Tibial nerve (tissue), 4 donors: ENCODE data around the gene TRAPPC3L. TPM values are rescaled to one million over a fixed set of nuclear protein-coding genes. Genes with fewer than 3 reads are reported as not detected.

ENCODE experiments used
- DNase-seq, 2 donors: peaks; one replicate each; pipeline ENCODE4 v3.0.0-alpha.2; 2019; ENCODE audit warnings: low spot score in 2 of 2
- H3K27ac ChIP-seq, 4 donors: fragments of 200-600 bp; sonication (generic) in 3 of 4; one replicate each; pipeline ENCODE4 v1.5.1; 2017 to 2019; ENCODE audit warnings: mild to moderate bottlenecking in 1 of 4
- H3K27me3 ChIP-seq, 2 donors: fragments of 200-600 bp; sonication (generic) in 1 of 2; one replicate each; pipeline versions ENCODE4 v1.5.1 to v1.6.0; 2017 to 2019
- H3K36me3 ChIP-seq, 3 donors: fragments of 200-600 bp; sonication (generic); one replicate each; pipeline ENCODE4 v1.5.1; 2018 to 2019
- H3K4me1 ChIP-seq, 4 donors: fragments of 200-600 bp; sonication (generic) in 3 of 4; one replicate each; pipeline ENCODE4 v1.5.1; 2017 to 2019
- H3K4me3 ChIP-seq, 4 donors: fragments of 200-600 bp; sonication (generic) in 3 of 4; one replicate each; pipeline ENCODE4 v1.5.1; 2017 to 2019; ENCODE audit warnings: mild to moderate bottlenecking in 1 of 4, moderate library complexity in 1 of 4
- H3K9me3 ChIP-seq, 4 donors: fragments of 200-600 bp; sonication (generic) in 3 of 4; one replicate each; pipeline ENCODE4 v1.5.1; 2017 to 2019
- EP300 ChIP-seq, 2 donors: sonication (generic); formaldehyde crosslinking; IDR thresholded peaks; one replicate each; pipeline ENCODE4 v1.6.1; 2017; ENCODE audit warnings: antibody characterized with exemption in 2 of 2, mild to moderate bottlenecking in 1 of 2
- POLR2A ChIP-seq, 2 donors: fragments of 450-650 bp; IDR thresholded peaks; one replicate each; pipeline ENCODE4 v1.6.1; 2017; ENCODE audit warnings: antibody characterized with exemption in 2 of 2, mild to moderate bottlenecking in 2 of 2, moderate library complexity in 2 of 2
- WGBS, 2 donors: methylation state at CpG; one replicate each; pipeline ENCODE4 v1.1.5; 2018; 5-methylcytosine and 5-hydroxymethylcytosine counted together
- total RNA-seq, 4 donors: library from RNA; depleted of rRNA; stranded (reverse); fragments of >200 nt; gene quantifications; one replicate each; pipeline ENCODE4 v1.1.0, GENCODE V29; 2016
- TF ChIP-seq, protein P1 (sequence below), 5 experiments: fragments of 200-600 bp in 3 of 5; fragments of 450-650 bp in 2 of 5; sonication (generic) in 3 of 5; IDR thresholded peaks; one replicate each; pipeline ENCODE4 v1.5.1; 2016 to 2019; ENCODE audit warnings: antibody characterized with exemption in 5 of 5, mild to moderate bottlenecking in 3 of 5, moderate library complexity in 2 of 5

The TRAPPC3L gene
- total RNA-seq, 4 donors from 2014 or later, result 0.21 TPM; not detected in 3

GRCh38 chr6:116456927-116457326 is 88.6 kb downstream of the TRAPPC3L start:
- H3K4me1 ChIP-seq, result peaks cover 0 to 7% (median under 1%) of the 10 kb centered on the region in 4 donors
- TF ChIP-seq EP300 (IDR thresholded peaks at IDR 0.05) (no peak), POLR2A (IDR thresholded peaks at IDR 0.05) (no peak)
- TF ChIP-seq, protein P1, sequence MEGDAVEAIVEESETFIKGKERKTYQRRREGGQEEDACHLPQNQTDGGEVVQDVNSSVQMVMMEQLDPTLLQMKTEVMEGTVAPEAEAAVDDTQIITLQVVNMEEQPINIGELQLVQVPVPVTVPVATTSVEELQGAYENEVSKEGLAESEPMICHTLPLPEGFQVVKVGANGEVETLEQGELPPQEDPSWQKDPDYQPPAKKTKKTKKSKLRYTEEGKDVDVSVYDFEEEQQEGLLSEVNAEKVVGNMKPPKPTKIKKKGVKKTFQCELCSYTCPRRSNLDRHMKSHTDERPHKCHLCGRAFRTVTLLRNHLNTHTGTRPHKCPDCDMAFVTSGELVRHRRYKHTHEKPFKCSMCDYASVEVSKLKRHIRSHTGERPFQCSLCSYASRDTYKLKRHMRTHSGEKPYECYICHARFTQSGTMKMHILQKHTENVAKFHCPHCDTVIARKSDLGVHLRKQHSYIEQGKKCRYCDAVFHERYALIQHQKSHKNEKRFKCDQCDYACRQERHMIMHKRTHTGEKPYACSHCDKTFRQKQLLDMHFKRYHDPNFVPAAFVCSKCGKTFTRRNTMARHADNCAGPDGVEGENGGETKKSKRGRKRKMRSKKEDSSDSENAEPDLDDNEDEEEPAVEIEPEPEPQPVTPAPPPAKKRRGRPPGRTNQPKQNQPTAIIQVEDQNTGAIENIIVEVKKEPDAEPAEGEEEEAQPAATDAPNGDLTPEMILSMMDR (IDR thresholded peaks at IDR 0.05), result no peak
- no peak overlapping the region for H3K27ac ChIP-seq
- no peak overlapping the region for H3K4me3 ChIP-seq
- H3K9me3 ChIP-seq, result no peaks in the 10 kb centered on the region
- 74 to 84% methylated on average over 2 of the region's 2 CpGs for WGBS, 2 donors
- no peak for DNase-seq
- H3K36me3 ChIP-seq, result no peaks in the 10 kb centered on the region
- no peaks in the 10 kb centered on the region for H3K27me3 ChIP-seq

DNA sequence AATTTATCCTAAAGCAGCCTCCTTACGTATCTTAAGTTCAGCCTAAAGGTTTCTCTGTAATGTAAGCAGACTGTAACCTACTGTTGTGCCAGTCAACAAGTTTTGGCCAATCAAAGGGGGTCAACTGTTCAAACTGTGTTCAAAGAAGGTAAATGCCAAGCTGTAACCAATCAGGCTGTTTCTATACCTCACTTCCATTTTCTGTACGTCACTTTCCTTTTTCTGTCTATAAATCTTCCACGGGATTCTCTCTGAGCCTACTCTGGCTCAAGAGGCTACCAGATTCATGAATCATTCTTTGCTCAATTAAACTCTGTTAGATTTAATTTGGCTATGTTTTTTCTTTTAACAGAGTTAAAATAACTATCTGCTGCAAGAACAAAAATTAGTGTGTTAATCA is 89.4 kb downstream of the TRAPPC3L start:
- DNase-seq, result no peak
- Histone ChIP-seq H3K9me3 (no peaks in the 10 kb centered on the region), H3K4me3 (no peak overlapping the region), H3K27ac (no peak overlapping the region), H3K27me3 (no peaks in the 10 kb centered on the region), H3K4me1 (no peaks in the 10 kb centered on the region), H3K36me3 (no peaks in the 10 kb centered on the region)
- TF ChIP-seq, protein P1 (IDR thresholded peaks at IDR 0.05), result no peak
- TF ChIP-seq POLR2A (IDR thresholded peaks at IDR 0.05) (no peak), EP300 (IDR thresholded peaks at IDR 0.05) (no peak)
- 89 to 91% methylated on average over 3 of the region's 3 CpGs for WGBS, 2 donors

DNA sequence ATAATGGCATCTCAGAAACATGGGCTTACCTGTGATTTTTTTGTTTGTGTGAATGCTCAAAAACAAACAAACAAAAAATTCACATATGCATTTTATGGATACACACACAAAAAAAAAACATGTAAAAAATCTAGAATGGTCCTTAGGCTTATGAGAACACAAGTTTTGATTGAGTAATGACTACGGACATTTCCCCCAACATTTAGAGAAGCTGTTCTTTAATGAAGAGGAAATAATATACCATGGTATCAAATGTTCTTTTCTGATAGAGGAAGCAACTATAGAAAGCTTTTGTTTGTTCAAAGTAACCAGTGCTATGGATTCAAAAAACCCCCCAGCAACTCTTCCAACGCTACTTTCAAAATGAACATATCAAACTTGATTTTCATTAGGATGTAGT is 93.0 kb downstream of the TRAPPC3L start:
- 80 to 87% methylated on average over 2 of the region's 2 CpGs for WGBS, 2 donors
- Histone ChIP-seq H3K27me3 (no peaks in the 10 kb centered on the region), H3K27ac (no peak overlapping the region), H3K4me3 (no peak overlapping the region), H3K36me3 (no peaks in the 10 kb centered on the region), H3K4me1 (peaks cover 0 to 7% (median 0%) of the 10 kb centered on the region in 4 donors), H3K9me3 (no peaks in the 10 kb centered on the region)
- DNase-seq, result no peak
- TF ChIP-seq EP300 (IDR thresholded peaks at IDR 0.05), result no peak
- TF ChIP-seq, protein P1 (IDR thresholded peaks at IDR 0.05), result no peak
- no peak for TF ChIP-seq POLR2A (IDR thresholded peaks at IDR 0.05)

DNA sequence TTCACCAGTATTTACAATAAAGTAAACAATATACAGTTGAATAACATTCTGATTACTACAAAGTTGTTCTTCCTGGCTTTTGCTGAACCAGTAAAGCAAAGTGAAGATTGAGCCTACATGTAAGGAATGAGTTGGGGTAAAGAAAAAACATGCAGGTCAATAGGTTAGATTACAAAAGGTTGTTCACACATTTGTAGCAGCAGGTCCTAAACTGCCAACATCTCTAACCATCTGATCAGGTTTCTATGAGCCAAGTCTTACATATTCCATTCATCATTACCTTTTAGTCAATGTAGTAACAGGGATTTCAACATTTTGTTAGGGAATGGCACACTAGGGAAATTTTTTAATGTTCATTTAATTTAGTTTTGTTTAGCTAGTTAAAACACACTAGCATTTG is 93.6 kb downstream of the TRAPPC3L start:
- TF ChIP-seq EP300 (IDR thresholded peaks at IDR 0.05) (no peak), POLR2A (IDR thresholded peaks at IDR 0.05) (no peak)
- TF ChIP-seq, protein P1 (IDR thresholded peaks at IDR 0.05), result no peak
- no peak overlapping the region for H3K27ac ChIP-seq
- H3K36me3 ChIP-seq, result no peaks in the 10 kb centered on the region
- DNase-seq, result no peak
- no peaks in the 10 kb centered on the region for H3K9me3 ChIP-seq
- peaks cover 0 to 13% (median 2%) of the 10 kb centered on the region in 4 donors for H3K4me1 ChIP-seq
- H3K27me3 ChIP-seq, result no peaks in the 10 kb centered on the region
- no peak overlapping the region for H3K4me3 ChIP-seq

GRCh38 chr6:116450769-116451740 is 94.4 kb downstream of the TRAPPC3L start:
- Histone ChIP-seq H3K9me3 (no peaks in the 10 kb centered on the region), H3K36me3 (no peaks in the 10 kb centered on the region)
- WGBS, 2 donors, result 80 to 86% methylated on average over 9 of the region's 9 CpGs

More at GRCh38 chr6:116450769-116451740, 94.4 kb downstream of the TRAPPC3L start:
- Histone ChIP-seq H3K4me3 (no peak overlapping the region), H3K27me3 (no peaks in the 10 kb centered on the region), H3K4me1 (peaks cover 0 to 16% (median 3%) of the 10 kb centered on the region in 4 donors), H3K27ac (no peak overlapping the region)
- DNase-seq, result no peak
- TF ChIP-seq, protein P1 (IDR thresholded peaks at IDR 0.05), result no peak
- no peak for TF ChIP-seq EP300 (IDR thresholded peaks at IDR 0.05)
- no peak for TF ChIP-seq POLR2A (IDR thresholded peaks at IDR 0.05)
